CD8-positive, alpha-beta memory T cell (primary cell): ENCODE results near the gene GPR15. TPM values are rescaled to one million over a fixed set of nuclear protein-coding genes. Genes with fewer than 3 reads are reported as not detected.

Source experiments
- CTCF ChIA-PET: fragments of 350-600 bp; sonication (Branson Sonifier 250); formaldehyde crosslinking; loops from one replicate; lab custom pipeline; 2021; ENCODE audit warnings: antibody characterized with exemption; lab: Charles Lee
- POLR2A ChIA-PET: fragments of 350-600 bp; sonication (Branson Sonifier 250); formaldehyde crosslinking; loops from one replicate; lab custom pipeline; 2021; ENCODE audit warnings: antibody characterized with exemption; lab: Charles Lee
- DNase-seq, 5 donors: peaks; one replicate each; pipeline versions ENCODE4 v3.0.0 to v3.0.0-alpha.2; 2020 to 2022; ENCODE audit warnings: mixed read lengths in 1 of 5
- H3K27ac ChIP-seq: one replicate; pipeline ENCODE4 v1.7.0; 2013; ENCODE audit warnings: low read depth, mild to moderate bottlenecking, low read length, moderate library complexity
- H3K27me3 ChIP-seq: 2 replicates; pipeline ENCODE4 v1.7.0; 2013; ENCODE audit warnings: low read length, mild to moderate bottlenecking; ENCODE audit not compliant: insufficient read depth, poor library complexity, severe bottlenecking
- H3K36me3 ChIP-seq: 2 replicates; pipeline ENCODE4 v1.7.0; 2013; ENCODE audit warnings: mild to moderate bottlenecking, low read length, moderate library complexity; ENCODE audit not compliant: insufficient read depth
- H3K4me1 ChIP-seq: 2 replicates; pipeline ENCODE4 v1.7.0; 2013; ENCODE audit warnings: mild to moderate bottlenecking, low read length, moderate library complexity; ENCODE audit not compliant: insufficient read depth
- H3K4me3 ChIP-seq: 2 replicates; pipeline ENCODE4 v1.7.0; 2013; ENCODE audit warnings: mild to moderate bottlenecking, low read length
- H3K9me3 ChIP-seq: 2 replicates; pipeline ENCODE4 v1.7.0; 2013; ENCODE audit warnings: mild to moderate bottlenecking, low read length
- H3K27ac Mint-ChIP-seq, 8 donors: one replicate each; pipeline ENCODE4 v1.8.0; 2020 to 2021; ENCODE audit warnings: mixed read lengths in 8 of 8, mild to moderate bottlenecking in 6 of 8, inconsistent platforms in 3 of 8, moderate library complexity in 3 of 8
- H3K27me3 Mint-ChIP-seq, 2 donors: one replicate each; pipeline ENCODE4 v1.8.0; 2020 to 2021; ENCODE audit warnings: mixed read lengths in 2 of 2, mild to moderate bottlenecking in 1 of 2, moderate library complexity in 1 of 2
- H3K36me3 Mint-ChIP-seq, 3 donors: one replicate each; pipeline ENCODE4 v1.8.0; 2020 to 2021; ENCODE audit warnings: mixed read lengths in 3 of 3, inconsistent platforms in 1 of 3, mild to moderate bottlenecking in 1 of 3
- H3K4me1 Mint-ChIP-seq, 3 donors: one replicate each; pipeline ENCODE4 v1.8.0; 2020 to 2021; ENCODE audit warnings: mixed read lengths in 3 of 3, inconsistent platforms in 1 of 3, mild to moderate bottlenecking in 1 of 3
- H3K4me3 Mint-ChIP-seq, 7 donors: one replicate each; pipeline ENCODE4 v1.8.0; 2020 to 2021; ENCODE audit warnings: mixed read lengths in 7 of 7, mild to moderate bottlenecking in 6 of 7, moderate library complexity in 4 of 7, inconsistent platforms in 2 of 7
- H3K9me3 Mint-ChIP-seq, 5 donors: one replicate each; pipeline ENCODE4 v1.8.0; 2020 to 2022; ENCODE audit warnings: mixed read lengths in 5 of 5, mild to moderate bottlenecking in 3 of 5, moderate library complexity in 2 of 5, inconsistent platforms in 1 of 5
- polyA plus RNA-seq: library from polyadenylated mRNA; unstranded; fragments of 300-500 nt; fragmentation: Illumina TruSeq; gene quantifications from one replicate; pipeline ENCODE4 v1.2.3, GENCODE V29; 2021
- total RNA-seq, 2 experiments: library from RNA; stranded (reverse); gene quantifications; one replicate each; pipeline ENCODE4 v1.2.3, GENCODE V29; 2021

GPR15 gene
- total and polyA plus RNA-seq, 3 experiments from 2014 or later = 7.7 to 17.0 (median 15.6) TPM

DNA sequence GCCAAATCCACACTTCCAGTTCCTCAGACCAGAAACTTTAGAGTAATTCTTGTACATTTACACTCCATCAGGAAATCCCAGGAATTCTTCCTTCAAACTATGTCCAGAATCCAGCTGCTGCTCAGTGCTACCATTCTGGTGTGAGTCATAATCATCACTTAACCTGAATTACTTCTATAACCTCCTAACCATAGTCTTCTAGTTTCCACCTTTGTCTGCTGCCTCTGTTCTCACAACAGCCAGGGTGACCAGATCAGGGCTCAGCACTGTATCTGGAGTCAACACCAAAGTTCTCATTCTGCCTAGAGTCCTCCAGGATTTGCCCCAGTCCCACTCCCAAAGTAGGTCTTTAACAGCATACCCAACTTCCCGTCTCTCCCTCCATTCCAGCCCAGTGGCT, 12.4 kb upstream of the GPR15 start:
- CTCF ChIA-PET = interaction anchor here (1.1 to 4.4 kb wide), 4 partner anchors 36 to 53 kb away, joined by 4 to 28 read pairs (median 5); no protein-coding TSS in a partner anchor
- H3K4me1 ChIP-seq = peaks cover 41% of the 10 kb centered on the region
- H3K4me3 ChIP-seq = peak overlapping the region; percentile 9
- DNase-seq = no peak
- H3K27ac ChIP-seq = no peak overlapping the region
- no peaks in the 10 kb centered on the region for H3K9me3 ChIP-seq
- POLR2A ChIA-PET = interaction anchor here (1.2 to 4.9 kb wide), 5 partner anchors 37 to 55 kb away, joined by 4 to 105 read pairs (median 10); no protein-coding TSS in a partner anchor
- peaks cover 35% of the 10 kb centered on the region for H3K36me3 ChIP-seq
- no peaks in the 10 kb centered on the region for H3K27me3 Mint-ChIP-seq
- H3K27ac Mint-ChIP-seq = peak overlapping the region in 7 of 8 donors; percentile 55 to 99 (median 81)
- peak overlapping the region; percentile 52 to 99 (median 94) for H3K4me3 Mint-ChIP-seq
- H3K27me3 ChIP-seq = no peaks in the 10 kb centered on the region
- H3K36me3 Mint-ChIP-seq = peaks cover 4 to 77% (median 42%) of the 10 kb centered on the region in 3 donors
- peaks cover 72 to 92% (median 86%) of the 10 kb centered on the region in 3 donors for H3K4me1 Mint-ChIP-seq
- no peaks in the 10 kb centered on the region for H3K9me3 Mint-ChIP-seq

- Mint-ChIP-seq H3K36me3 (peaks cover 4 to 54% (median 29%) of the 10 kb centered on the region in 3 donors), H3K4me3 (peak overlapping the region; percentile 90 to 99 (median 96)), H3K27me3 (no peaks in the 10 kb centered on the region), H3K4me1 (peaks cover 57 to 82% (median 80%) of the 10 kb centered on the region in 3 donors), H3K9me3 (no peaks in the 10 kb centered on the region), H3K27ac (peak overlapping the region; percentile 72 to 99 (median 96))
- H3K4me1 ChIP-seq = peaks cover 41% of the 10 kb centered on the region
- H3K36me3 ChIP-seq = peaks cover 23% of the 10 kb centered on the region
- DNase-seq = peak; percentile 35 to 66 (median 45)
- no peaks in the 10 kb centered on the region for H3K27me3 ChIP-seq
- peak overlapping the region; percentile 95 for H3K27ac ChIP-seq
- CTCF ChIA-PET = interaction anchor here (0.9 to 4.4 kb wide), 9 partner anchors 10 to 80 kb away, joined by 3 to 28 read pairs (median 6); partner anchors contain the start of genes CPOX and GPR15
- H3K4me3 ChIP-seq = peak overlapping the region; percentile 90
- H3K9me3 ChIP-seq = no peaks in the 10 kb centered on the region
- POLR2A ChIA-PET = interaction anchor here (1.0 to 4.9 kb wide), 14 partner anchors 9 to 71 kb away, joined by 4 to 105 read pairs (median 8); partner anchors contain the start of genes CPOX and GPR15
These were observed 9.8 kb upstream of the GPR15 start for GRCh38 chr3:98521897-98522543.

DNA sequence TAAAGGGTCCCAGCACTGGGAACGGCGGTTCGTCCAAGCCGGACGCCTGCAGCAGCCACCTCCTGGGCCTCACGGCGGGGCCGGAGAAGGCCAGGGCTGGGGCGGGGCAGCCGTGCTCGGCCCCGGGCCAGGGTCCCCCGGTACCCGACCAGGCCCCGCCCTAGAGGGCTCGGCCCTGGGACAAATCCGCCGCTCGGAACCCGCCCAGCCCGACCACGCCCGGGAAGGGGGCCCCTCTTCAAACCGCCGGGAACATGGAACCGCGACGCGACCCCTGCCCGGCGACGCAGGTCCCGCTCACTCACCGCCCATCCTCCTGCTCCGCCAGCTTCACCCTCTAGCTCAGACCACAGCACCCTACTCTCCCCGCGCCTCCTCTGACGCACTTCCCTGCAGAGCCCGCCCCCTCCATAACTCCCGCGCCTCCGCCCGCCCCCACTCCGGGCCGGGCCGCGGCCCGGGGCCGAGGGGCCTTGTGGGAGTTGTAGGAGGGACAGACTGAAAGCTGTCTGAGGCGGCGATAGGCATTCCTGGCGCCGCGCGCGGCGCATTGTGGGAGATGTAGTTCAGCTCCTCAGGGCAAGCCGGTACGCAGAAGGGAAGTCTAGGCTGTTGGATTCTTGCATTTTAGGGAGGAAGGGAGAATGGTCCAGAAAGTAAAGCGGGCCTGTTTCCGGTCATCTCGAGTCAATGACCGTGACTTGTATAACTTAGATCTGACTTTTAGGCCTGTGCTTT, 9.1 kb upstream of the GPR15 start, which contains the start of gene CLDND1:
Gene CLDND1 (minus strand): TSS at position 359 of the 738 bp plus-strand sequence. CDS start 1,478 bp downstream, outside the sequence.
- peaks cover 52 to 80% (median 77%) of the 10 kb centered on the region in 3 donors for H3K4me1 Mint-ChIP-seq
- H3K4me1 ChIP-seq = peaks cover 41% of the 10 kb centered on the region

DNA sequence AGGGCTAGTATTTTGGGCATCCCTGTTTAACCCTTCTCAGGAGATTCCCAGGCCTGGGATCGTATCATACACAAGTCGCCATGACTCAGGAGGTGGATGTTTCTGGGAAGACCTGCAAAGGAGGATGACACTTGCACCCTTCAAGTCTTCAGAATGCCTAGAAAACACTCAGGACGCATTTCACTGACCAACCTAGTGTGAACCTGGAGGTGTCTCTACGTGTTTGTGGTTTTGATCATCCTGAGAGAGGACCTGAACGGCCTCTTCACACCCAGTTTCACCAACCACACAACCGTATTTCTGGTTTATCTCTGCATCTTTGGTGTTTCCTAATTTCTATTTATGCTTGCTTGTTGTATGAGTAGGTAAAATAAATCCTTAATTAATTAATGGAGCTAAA, 6.3 kb upstream of the GPR15 start:
- POLR2A ChIA-PET = interaction anchor here (0.6 to 1.5 kb wide), 3 partner anchors 11 to 38 kb away, joined by 3 to 10 read pairs (median 4); no protein-coding TSS in a partner anchor
- H3K9me3 Mint-ChIP-seq = no peaks in the 10 kb centered on the region
- H3K4me3 ChIP-seq = no peak overlapping the region
- no peak overlapping the region for H3K27ac ChIP-seq
- peak in 1 of 5 donors; percentile 26 for DNase-seq
- no peaks in the 10 kb centered on the region for H3K27me3 ChIP-seq
- peaks cover 26 to 67% (median 59%) of the 10 kb centered on the region in 3 donors for H3K4me1 Mint-ChIP-seq
- no peaks in the 10 kb centered on the region for H3K9me3 ChIP-seq
- peaks cover 4 to 20% (median 9%) of the 10 kb centered on the region in 3 donors for H3K36me3 Mint-ChIP-seq
- H3K36me3 ChIP-seq = peaks cover 5% of the 10 kb centered on the region
- no peaks in the 10 kb centered on the region for H3K27me3 Mint-ChIP-seq
- peak overlapping the region in 5 of 8 donors; percentile 29 to 80 (median 68) for H3K27ac Mint-ChIP-seq
- CTCF ChIA-PET = interaction anchor here (0.6 to 1.2 kb wide), 2 partner anchors 37 to 40 kb away, joined by 3 read pairs; no protein-coding TSS in a partner anchor
- peak overlapping the region in 2 of 7 donors; percentile 14 to 48 for H3K4me3 Mint-ChIP-seq
- H3K4me1 ChIP-seq = peaks cover 16% of the 10 kb centered on the region

More for the DNA sequence above, 9.1 kb upstream of the GPR15 start, which contains the start of gene CLDND1:
- Histone ChIP-seq H3K4me3 (peak within 1 kb of the TSS; percentile 90), H3K36me3 (peaks cover 20% of the 10 kb centered on the region), H3K27ac (peak within 1 kb of the TSS; percentile 95), H3K27me3 (no peaks in the 10 kb centered on the region), H3K9me3 (no peaks in the 10 kb centered on the region)
- CTCF ChIA-PET = interaction anchor here (0.7 to 4.4 kb wide), 11 partner anchors 9 to 71 kb away, joined by 3 to 28 read pairs (median 5); partner anchors contain the start of genes CPOX and GPR15
- POLR2A ChIA-PET = interaction anchor here (0.7 to 4.9 kb wide), 19 partner anchors 9 to 70 kb away, joined by 3 to 105 read pairs (median 7); partner anchors contain the start of genes CPOX and GPR15
- Mint-ChIP-seq H3K27ac (peak within 1 kb of the TSS; percentile 72 to 99 (median 98)), H3K36me3 (peaks cover 4 to 48% (median 27%) of the 10 kb centered on the region in 3 donors), H3K9me3 (no peaks in the 10 kb centered on the region), H3K4me3 (peak within 1 kb of the TSS; percentile 94 to 99 (median 96)), H3K27me3 (no peaks in the 10 kb centered on the region)
- peak; percentile 91 to 97 (median 92) for DNase-seq

DNA sequence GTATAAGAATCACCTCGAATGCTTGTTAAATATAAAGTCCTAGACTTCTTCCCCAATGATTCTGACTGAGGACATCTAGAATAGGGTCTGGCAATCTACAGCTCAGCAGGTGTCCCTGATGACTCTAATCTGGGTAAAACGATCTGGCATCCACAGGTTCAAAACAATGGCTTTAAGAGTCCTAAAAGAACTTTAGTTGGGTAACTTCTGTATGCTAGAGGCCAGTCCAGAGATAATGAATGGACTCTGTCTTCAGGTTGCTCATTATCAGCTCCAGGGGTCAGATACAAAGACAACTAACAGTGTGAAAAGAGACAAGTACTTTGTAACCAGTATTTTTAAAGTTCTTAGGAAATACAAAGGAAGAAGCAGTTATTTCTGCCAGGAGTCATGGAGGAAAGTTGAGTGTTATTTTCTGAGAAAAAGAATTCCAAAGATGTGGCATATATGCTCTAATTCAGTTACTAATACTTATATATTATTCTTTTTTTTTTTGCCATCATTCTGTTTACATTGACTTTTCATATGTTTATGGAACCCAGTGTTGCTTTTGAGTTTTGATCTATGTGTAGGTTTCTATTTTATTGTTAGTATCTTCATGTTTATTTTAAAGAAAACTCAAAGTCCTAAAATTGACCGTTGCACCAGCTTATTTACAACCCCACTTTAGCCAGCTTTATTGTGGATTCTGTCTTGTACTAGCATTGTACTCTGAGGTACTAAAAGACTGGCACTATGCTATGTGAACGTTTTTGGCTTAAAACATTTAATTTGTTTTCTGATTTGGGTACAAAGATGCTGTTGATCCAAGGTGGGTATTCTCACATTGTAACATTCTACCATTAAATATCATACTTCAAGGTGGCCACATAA, 3.1 kb upstream of the GPR15 start:
- Histone ChIP-seq H3K4me3 (no peak overlapping the region), H3K4me1 (no peaks in the 10 kb centered on the region), H3K27ac (no peak overlapping the region), H3K9me3 (no peaks in the 10 kb centered on the region), H3K27me3 (no peaks in the 10 kb centered on the region), H3K36me3 (no peaks in the 10 kb centered on the region)
- DNase-seq = no peak
- peak overlapping the region in 1 of 8 donors; percentile 63 for H3K27ac Mint-ChIP-seq
- CTCF ChIA-PET = no interaction called here
- H3K27me3 Mint-ChIP-seq = no peaks in the 10 kb centered on the region
- no peak overlapping the region for H3K4me3 Mint-ChIP-seq
- H3K9me3 Mint-ChIP-seq = no peaks in the 10 kb centered on the region
- peaks cover 21 to 71% (median 70%) of the 10 kb centered on the region in 3 donors for H3K4me1 Mint-ChIP-seq
- peaks cover 0 to 3% (median 1%) of the 10 kb centered on the region in 3 donors for H3K36me3 Mint-ChIP-seq
- POLR2A ChIA-PET = interaction anchor here (1.2 kb wide), 1 partner anchor 37 kb away, joined by 3 read pairs; no protein-coding TSS in a partner anchor

DNA sequence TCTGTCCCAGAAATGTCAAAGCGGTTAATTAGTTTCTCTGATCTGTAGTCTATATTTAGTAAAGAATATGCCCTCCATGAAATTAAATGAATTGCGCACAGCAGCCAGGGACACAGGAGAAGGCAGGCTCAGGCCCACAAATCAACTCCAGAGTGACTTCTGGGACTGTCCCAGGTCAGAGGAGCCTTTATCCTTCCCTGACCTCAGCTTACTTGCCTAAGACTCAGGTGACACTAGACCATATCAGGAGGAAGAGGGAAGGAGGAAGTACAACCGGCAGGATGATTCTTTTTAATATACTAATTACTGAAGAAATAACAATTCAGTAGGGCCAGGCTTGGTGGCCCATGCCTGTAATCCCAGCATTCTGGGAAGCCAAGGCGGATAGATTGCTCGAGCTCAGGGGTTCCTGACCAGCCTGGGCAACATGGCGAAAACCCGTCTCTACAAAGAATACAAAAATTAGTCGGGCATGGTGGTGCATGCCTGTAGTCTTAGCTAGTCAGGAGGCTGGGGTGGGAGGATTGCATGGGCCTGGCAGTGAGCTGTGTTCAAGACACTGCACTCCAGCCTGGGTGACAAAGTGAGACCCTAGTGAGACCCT, 1.8 kb upstream of the GPR15 start:
- Mint-ChIP-seq H3K4me3 (peak overlapping the region in 1 of 7 donors; percentile 11), H3K4me1 (peaks cover 26 to 68% (median 67%) of the 10 kb centered on the region in 3 donors), H3K27me3 (no peaks in the 10 kb centered on the region), H3K36me3 (peaks cover 0 to 3% (median 1%) of the 10 kb centered on the region in 3 donors), H3K9me3 (no peaks in the 10 kb centered on the region), H3K27ac (peak overlapping the region in 1 of 8 donors; percentile 40)
- DNase-seq = no peak
- H3K27me3 ChIP-seq = no peaks in the 10 kb centered on the region
- CTCF ChIA-PET = interaction anchor here (1.2 kb wide), 1 partner anchor 44 kb away, joined by 3 read pairs; no protein-coding TSS in a partner anchor
- H3K9me3 ChIP-seq = no peaks in the 10 kb centered on the region
- POLR2A ChIA-PET = interaction anchor here (1.1 to 1.2 kb wide), 2 partner anchors 34 to 36 kb away, joined by 3 to 8 read pairs; no protein-coding TSS in a partner anchor
- no peak overlapping the region for H3K4me3 ChIP-seq
- no peak overlapping the region for H3K27ac ChIP-seq
- H3K36me3 ChIP-seq = no peaks in the 10 kb centered on the region
- H3K4me1 ChIP-seq = no peaks in the 10 kb centered on the region
